ENCODE data around the gene WFDC9. TPM values are rescaled to one million over a fixed set of nuclear protein-coding genes. Genes with fewer than 3 reads are reported as not detected.

WFDC9 gene
- total RNA-seq, 1 donor from 2014 or later: not detected

GRCh38 chr20:45564760-45565276 lies 66.3 kb downstream of the WFDC9 start:
- Histone ChIP-seq H3K4me1 (no peaks in the 10 kb centered on the region), H3K27ac (replicated peaks) (no peak overlapping the region), H3K36me3 (no peaks in the 10 kb centered on the region), H3K27me3 (ENCODE audit: low read depth) (peaks cover 53% of the 10 kb centered on the region), H3K9me3 (replicated peaks) (no peaks in the 10 kb centered on the region), H3K4me3 (no peak overlapping the region)
- no peak for TF ChIP-seq CTCF (IDR thresholded peaks at IDR 0.05; ENCODE audit: borderline replicate concordance)
- no peak for DNase-seq
- intact Hi-C loops (cut with micrococcal nuclease): no loop called here

Other genes with a start within 250 kb of the WFDC9 start
- 362 TPM for gene DBNDD2, start 223.0 kb downstream of the WFDC9 start, total RNA-seq
- 126 TPM for gene PIGT, start 215.1 kb downstream of the WFDC9 start, total RNA-seq
- gene WFDC2, start 161.5 kb downstream of the WFDC9 start, total RNA-seq: not detected
- not detected for gene SPINT3, start 115.7 kb downstream of the WFDC9 start, total RNA-seq
- not detected for gene WFDC6, start 91.8 kb downstream of the WFDC9 start, total RNA-seq
- not detected for gene EPPIN, start 83.9 kb downstream of the WFDC9 start, total RNA-seq
- not detected for gene WFDC8, start 52.0 kb downstream of the WFDC9 start, total RNA-seq
- not detected for gene WFDC10A, start 1.5 kb downstream of the WFDC9 start, total RNA-seq
- gene WFDC11, start 39.0 kb upstream of the WFDC9 start, total RNA-seq: not detected
- gene WFDC13, start 70.8 kb upstream of the WFDC9 start, total RNA-seq: not detected
- gene WFDC10B, start 73.7 kb upstream of the WFDC9 start, total RNA-seq: not detected
- not detected for gene SPINT4, start 91.1 kb upstream of the WFDC9 start, total RNA-seq
- 0.55 TPM for gene WFDC3, start 160.6 kb upstream of the WFDC9 start, total RNA-seq
- 22.2 TPM for gene DNTTIP1, start 160.7 kb upstream of the WFDC9 start, total RNA-seq
- gene UBE2C, start 181.4 kb upstream of the WFDC9 start, total RNA-seq: 0.91 TPM
- 0.33 TPM for gene TNNC2, start 196.0 kb upstream of the WFDC9 start, total RNA-seq
- gene SNX21, start 202.5 kb upstream of the WFDC9 start, total RNA-seq: 24.7 TPM
- 32.1 TPM for gene ACOT8, start 226.1 kb upstream of the WFDC9 start, total RNA-seq
- 2.0 TPM for gene ZSWIM3, start 226.3 kb upstream of the WFDC9 start, total RNA-seq
- gene ZSWIM1, start 249.9 kb upstream of the WFDC9 start, total RNA-seq: 11.2 TPM